ENCODE data around the gene PARD3B.

PARD3B gene

DNA sequence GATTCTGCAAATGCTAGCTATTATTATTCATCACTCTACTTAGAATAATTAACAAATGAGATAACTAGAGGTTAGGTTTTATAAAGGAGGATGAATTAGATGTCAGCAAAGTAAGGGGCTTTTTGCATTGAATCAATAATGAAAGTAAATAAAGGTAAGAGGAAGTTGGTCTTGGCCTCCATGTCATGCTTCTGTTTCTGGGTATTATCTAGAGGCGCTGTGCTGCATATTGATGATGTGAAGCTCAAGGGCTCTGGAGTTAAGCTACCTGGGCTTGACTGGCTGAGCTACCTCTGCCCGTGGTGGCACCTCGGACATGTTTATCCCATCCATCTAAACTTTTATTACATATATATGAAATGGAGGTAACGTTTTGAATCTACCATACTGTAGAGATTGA lies 350.9 kb downstream of the PARD3B start:
- DNase-seq (ENCODE audit: low read depth) = no peak

DNA sequence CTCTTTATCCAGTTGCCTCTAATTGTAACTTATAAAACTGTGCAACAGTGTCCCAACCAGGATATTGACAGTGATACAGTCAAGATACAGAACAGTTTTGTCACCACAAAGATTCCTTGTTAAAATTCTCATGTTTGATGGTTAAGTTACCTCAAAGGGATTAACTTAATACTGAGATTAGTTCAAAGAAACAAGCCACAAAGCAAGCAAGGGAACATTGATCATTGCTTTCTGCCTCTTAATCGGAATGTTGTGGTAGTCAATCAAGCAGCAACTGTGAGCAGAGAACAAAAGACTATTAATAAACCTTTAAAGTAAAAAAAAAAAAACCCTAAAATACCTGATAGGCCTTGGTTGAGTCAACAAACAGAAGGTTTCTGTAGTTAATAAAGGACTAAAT lies 352.3 kb downstream of the PARD3B start:
- no peak for DNase-seq (ENCODE audit: low read depth)

- no peak for DNase-seq (ENCODE audit: low read depth)
Observed at GRCh38 chr2:204898928-204899640, 353.8 kb downstream of the PARD3B start.

DNA sequence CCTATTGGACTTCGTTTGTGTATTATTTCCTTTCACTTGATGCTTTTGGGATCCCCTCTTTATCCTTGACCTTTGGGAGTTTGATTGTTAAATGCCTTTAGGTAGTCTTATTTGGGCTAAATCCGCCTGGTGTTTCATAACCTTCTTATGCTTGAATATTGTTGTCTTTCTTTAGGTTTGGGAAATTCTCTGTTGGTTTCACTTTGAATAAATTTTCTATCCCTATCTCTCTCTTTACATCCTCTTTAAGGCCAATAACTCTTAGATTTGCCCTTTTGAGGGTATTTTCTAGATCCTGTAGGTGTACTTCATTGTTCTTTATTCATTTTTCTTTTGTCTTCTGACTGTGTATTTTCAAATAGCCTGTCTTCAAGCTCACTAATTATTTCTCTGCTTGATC lies 354.7 kb downstream of the PARD3B start:
- DNase-seq (ENCODE audit: low read depth) = no peak

DNA sequence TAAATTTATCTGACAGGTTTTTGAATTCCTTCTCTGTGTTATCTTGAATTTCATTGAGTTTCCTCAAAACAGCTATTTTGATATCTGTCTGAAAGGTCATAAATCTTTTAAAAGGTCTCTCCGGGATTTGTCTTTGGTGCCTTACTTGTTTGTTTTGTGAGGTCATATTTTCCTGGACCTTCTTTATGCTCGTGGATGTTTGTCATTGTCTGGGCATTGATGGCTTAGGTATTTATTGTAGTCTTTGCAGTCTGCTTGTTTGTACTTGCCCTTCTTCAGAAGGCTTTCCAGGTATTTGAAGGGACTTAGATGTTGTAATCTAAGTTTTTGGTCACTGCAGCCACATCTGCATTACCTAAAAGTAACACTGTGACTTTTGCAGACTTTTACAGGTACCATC lies 355.2 kb downstream of the PARD3B start:
- DNase-seq (ENCODE audit: low read depth) = no peak

DNA sequence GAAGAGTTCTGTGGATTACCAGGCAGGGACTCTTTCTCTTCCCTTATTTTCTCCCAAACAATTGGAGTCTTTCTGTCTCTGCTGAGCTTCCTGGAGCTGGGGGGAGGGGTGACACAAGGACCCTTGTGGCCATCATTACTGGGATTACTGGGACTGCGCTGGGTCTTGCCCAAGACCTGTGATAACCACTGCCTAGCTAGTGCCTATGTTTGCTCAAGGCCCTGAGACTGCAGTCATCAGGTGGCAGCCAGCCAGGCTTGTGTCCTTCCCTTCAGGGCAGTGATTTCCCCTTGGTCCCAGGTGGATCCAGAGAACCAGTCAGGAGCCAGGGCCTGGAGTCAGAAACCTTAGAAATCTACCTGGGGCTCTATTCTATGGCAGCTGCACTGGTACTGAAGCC lies 355.6 kb downstream of the PARD3B start:
- no peak for DNase-seq (ENCODE audit: low read depth)

DNA sequence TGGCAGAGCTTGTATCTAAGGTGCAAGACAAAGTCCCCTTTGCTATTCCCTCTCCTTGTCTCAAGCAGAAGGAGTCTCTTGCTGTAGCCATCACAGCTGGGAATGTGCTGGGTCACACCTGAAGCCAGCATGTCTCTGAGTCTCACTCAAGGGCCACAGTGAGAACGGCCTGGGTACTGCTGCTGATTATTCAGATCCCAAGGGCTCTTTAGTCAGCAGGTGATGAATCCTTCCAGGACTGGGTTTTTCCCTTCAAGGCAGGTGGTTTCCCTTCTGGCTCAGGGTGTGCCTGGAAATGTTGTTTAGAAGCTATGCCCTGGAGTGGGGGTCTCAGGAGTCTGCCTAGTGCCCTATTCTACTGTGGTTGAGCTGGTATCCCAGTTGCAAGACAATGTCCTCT lies 356.3 kb downstream of the PARD3B start:
- no peak for DNase-seq (ENCODE audit: low read depth)

DNA sequence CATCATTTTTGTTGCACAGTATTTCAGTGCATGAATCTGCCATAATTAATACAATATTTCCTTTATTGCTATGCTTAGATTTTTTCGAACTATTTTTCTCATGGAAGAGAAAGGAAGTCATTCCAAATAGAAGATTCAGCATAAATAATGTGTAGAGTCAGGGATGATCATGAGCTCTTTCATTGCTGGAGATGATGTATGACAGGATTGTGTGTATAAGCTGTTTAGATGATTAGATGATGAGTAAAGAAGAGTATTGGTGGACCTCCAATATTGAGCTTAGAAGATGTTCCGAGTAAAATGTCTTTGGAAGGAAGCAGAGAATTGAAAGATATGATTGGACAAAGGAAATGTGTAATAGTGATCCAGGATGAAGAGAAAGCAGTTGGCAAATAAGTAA lies 364.5 kb downstream of the PARD3B start:
- DNase-seq (ENCODE audit: low read depth) = no peak

- no peak for DNase-seq (ENCODE audit: low read depth)
Observed at GRCh38 chr2:204913312-204913711, 368.0 kb downstream of the PARD3B start.

DNA sequence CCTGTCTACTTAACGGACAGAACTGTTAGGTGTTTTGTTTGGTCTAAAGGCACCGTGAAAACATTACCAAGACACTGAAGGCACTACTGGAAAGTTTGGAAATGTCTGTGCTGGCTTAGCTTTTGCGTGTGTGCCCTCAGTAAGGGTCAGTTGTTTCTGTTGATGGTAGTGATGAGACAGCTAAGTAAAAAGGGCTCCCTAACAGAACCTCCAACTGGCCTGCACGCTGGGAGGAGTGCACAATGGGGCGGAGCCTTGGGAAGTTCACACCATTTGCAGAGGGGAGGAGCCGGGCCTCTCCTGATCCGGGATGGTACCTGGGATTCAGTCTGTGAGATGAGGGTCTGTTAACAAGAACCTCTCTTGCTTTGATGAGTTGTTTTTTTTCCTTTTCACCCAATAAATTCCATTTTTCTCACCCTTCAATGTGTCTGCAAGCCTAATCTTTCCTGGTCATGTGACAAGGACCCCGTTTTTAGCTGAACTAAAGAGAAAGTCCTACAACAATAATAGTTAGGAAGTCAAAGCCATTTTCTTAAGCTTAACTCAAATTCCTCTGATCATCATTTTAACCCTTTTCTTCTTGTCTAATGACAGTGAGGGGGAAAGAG lies 368.7 kb downstream of the PARD3B start:
- DNase-seq (ENCODE audit: low read depth) = no peak

DNA sequence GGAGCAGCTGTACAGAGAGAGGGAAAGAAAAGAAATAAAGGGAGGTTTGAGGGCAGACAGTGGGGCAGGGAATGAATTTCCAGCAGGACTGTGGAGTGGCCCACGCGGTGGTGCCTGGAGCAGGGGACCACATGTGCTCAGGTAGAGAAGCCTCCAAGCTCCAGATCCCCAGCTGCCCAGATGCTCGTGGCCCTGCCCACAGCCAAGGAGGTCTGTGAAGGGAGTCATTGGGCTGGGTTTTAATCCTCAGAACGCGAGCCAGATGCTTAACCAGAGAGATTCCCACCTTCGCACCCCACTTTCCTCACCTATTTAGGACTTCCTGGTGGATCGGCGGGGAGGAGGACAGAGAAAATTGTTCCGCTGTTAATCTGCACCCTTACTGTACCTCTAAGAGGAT lies 369.4 kb downstream of the PARD3B start:
- DNase-seq (ENCODE audit: low read depth) = no peak

- DNase-seq (ENCODE audit: low read depth) = no peak
Observed at GRCh38 chr2:204917089-204917701, 371.9 kb downstream of the PARD3B start.

- DNase-seq (ENCODE audit: low read depth) = no peak
Observed at GRCh38 chr2:204920776-204921175, 375.5 kb downstream of the PARD3B start.

- no peak for DNase-seq (ENCODE audit: low read depth)
Observed at GRCh38 chr2:204923957-204924356, 378.7 kb downstream of the PARD3B start.

DNA sequence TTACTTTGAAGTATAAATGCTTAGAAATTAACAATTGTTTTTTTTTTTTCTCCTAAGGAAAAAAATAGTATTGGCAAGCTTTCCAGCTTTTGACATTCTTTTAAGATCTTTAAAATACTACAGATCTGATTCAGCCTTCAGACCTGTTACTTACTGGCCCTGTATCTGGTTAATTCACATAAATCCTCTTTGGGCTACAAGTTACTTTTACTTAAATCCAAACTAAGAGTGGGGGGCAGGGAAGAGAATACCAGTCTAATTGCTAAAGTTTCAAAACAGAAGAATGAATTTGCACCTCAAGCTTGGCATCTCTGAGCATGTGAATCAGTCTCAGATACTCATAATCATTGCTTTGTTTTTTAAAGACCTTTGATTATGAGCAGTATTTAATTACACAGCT lies 386.3 kb downstream of the PARD3B start:
- DNase-seq (ENCODE audit: low read depth) = no peak

DNA sequence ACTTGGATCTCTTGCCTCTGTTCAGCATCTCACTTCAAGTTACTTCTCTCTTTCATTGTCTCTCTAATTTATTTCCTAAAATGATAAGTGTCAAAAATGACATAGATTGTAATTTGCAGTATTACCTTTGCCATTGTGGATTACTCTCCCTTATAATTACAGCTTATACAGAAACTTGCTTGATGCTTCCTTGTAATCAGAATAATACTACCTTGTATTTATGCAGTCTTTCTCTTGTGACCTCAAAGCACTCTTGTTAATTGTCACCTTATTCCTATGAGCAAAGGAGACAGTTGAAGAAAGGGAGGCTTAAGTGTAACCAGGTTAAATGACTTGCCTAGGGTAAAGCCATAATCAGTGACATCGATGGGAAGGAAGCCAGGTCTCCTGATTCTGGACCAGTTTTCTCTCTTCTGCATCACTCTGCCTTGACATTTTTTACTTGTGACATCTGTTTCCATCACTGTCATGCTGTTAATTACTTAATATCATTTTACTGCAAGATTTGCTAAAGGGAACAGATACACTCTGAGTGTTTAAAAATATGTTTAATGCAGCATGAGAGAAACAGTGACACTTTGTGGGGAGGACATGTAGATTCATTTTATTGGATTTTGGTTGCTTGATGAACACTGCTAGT lies 388.6 kb downstream of the PARD3B start:
- DNase-seq (ENCODE audit: low read depth) = no peak

DNA sequence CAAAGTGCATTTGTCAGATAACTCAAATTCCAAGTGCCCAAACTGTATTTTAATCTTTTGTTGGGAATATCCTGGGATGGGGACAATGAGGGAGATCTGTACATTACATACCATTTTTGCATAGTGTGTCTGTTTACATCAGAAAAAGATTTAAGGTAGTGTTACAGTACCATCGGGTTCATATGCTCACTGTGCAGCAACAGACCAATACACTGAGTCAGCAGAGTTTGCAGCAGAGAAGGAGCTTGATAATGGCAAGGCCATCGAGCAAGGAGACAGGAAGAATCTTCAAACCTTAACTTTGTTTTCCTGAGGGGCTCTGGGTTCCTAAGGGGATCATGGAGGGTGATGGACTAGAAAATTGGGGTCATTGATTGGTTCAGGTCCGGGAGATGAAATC lies 399.7 kb downstream of the PARD3B start:
- DNase-seq (ENCODE audit: low read depth) = no peak

- no peak for DNase-seq (ENCODE audit: low read depth)
Observed at GRCh38 chr2:204945376-204945775, 400.1 kb downstream of the PARD3B start.

DNA sequence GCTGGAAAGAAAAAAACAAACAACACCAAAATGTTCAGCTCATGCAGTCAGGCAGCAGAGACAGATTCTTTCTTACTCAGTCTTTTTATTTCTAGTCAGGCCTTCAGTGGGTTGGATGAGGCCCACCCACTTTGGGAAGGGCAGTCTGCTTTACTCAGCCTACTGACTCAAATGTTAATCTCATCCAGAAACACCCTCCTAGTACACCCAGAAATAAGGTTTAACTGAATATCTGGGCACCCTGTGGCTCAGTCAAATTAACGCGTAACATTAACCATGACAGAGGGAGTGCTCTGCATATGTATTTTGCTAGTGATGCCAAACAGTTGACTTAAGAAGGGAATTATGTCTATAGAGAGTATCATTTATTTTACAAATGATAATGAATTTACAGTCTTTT lies 401.6 kb downstream of the PARD3B start:
- no peak for DNase-seq (ENCODE audit: low read depth)

DNA sequence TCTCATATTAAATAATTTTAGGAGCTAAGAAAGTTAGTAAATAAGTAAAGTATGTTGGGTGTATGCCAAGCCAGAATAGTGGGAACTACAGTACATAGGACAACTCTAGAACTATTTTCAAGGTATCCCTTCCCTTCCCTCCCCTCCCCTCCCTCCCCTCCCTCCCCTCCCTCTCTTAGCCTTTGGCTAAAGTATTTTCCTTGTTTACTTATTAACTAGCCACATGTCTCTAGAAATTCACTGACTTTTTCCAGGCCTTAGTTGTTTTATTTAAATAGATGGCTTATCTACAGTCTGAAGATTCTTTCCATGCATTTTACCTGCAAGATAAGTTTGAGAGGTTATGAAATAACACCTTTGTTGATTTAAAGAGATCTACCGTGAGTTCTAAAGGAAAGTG lies 402.1 kb downstream of the PARD3B start:
- no peak for DNase-seq (ENCODE audit: low read depth)

- DNase-seq (ENCODE audit: low read depth) = no peak
Observed at GRCh38 chr2:204948024-204948763, 402.9 kb downstream of the PARD3B start.

GRCh38 chr2:204948822-204949221 lies 403.5 kb downstream of the PARD3B start:
- no peak for DNase-seq (ENCODE audit: low read depth)

All from stimulated activated CD8-positive, alpha-beta memory T cell treated with anti-CD3 and anti-CD28 coated beads, Interleukin-12 subunit alpha, Interleukin-12 subunit beta, amount 100 ng/mL, for 1 hour (primary cell).